Skeletal muscle cell (primary cell): ENCODE measurements around the gene STIM2.

ENCODE experiments used
- DNase-seq: peaks from one replicate; pipeline ENCODE4 v3.0.0-alpha.2; 2010; ENCODE audit warnings: low read depth
- H3K4me3 ChIP-seq: 2 replicates; pipeline ENCODE4 v1.5.1; 2011; ENCODE audit warnings: low read depth, mild to moderate bottlenecking, control low read depth, low read length, moderate library complexity

Gene STIM2

DNA sequence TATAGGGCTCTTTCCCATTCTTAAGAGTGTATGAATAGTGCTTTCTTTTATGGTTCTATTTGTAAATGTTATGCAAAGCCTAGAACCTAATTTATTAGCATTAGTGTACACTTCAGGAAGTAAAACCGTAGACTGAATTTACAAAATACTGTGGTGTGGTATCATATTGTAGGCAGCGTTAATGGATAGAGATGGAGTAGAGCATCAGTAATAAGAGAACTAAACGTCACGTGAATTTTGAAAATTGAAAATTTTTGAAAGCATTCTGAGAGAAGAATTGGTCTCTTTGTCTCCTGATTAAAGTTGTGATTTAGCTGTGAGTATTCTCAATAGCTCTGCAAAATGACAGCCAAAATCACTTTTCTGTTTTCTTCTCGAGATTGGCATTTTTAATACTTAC, 2.9 kb downstream of the STIM2 start:
- DNase-seq, result no peak
- H3K4me3 ChIP-seq, result no peak overlapping the region

DNA sequence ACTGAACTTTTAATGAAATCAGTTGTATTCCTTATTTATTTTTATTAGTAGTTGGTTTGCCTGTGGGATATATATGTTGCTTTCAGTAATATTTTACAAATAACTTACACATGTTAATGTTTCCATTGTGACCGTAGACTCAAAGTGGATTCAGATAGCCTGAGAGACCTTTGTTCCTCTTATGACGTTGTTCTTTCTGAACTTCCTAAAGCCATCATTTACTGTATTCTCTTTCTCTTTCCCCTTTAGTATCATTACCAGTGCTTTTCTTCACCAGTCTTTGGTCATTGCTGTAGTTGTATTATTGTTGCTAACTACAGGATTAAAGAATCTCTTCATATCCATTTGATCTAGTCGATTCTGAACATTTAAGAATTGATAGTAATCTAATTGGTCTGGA, 4.3 kb downstream of the STIM2 start:
- H3K4me3 ChIP-seq, result no peak overlapping the region
- DNase-seq, result no peak

DNA sequence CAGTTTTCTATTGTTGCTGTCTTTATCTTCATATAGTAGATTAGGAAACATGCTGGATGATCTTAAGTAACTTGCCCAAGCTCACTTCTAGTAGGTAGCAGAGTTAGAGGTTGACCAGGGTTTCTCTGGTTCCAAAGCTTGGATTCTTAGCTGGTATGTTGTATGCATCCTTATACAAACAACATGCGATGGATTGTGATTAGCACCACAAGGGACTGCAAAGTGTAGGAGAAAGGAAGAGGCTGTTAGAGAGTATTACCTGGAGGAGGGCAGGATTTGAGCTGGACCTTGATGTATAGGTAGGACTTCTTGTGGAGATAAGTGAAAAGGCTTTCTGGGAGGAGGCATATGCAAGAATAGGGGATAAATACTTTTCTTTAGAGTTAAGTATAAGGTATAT, 5.6 kb downstream of the STIM2 start:
- H3K4me3 ChIP-seq, result no peak overlapping the region
- no peak for DNase-seq

DNA sequence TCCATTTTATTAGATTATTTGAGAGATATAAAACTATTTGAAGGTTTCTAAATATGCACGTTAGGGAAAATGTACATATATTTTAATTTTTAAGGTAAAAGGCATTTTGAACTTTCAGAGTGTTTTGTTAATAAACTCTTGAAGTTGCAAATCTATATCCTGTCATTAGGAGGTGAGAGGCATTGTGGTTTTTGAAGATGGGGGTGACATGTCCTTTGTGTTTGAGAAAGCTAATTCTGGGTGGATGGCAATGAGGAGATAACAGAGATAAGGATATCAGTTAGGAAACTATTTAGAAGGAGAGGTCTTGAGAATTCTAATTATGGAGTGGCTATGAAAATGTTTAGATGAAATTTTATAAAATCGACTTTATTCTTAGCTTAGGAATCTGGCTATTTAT, 6.1 kb downstream of the STIM2 start:
- no peak overlapping the region for H3K4me3 ChIP-seq
- DNase-seq, result no peak

DNA sequence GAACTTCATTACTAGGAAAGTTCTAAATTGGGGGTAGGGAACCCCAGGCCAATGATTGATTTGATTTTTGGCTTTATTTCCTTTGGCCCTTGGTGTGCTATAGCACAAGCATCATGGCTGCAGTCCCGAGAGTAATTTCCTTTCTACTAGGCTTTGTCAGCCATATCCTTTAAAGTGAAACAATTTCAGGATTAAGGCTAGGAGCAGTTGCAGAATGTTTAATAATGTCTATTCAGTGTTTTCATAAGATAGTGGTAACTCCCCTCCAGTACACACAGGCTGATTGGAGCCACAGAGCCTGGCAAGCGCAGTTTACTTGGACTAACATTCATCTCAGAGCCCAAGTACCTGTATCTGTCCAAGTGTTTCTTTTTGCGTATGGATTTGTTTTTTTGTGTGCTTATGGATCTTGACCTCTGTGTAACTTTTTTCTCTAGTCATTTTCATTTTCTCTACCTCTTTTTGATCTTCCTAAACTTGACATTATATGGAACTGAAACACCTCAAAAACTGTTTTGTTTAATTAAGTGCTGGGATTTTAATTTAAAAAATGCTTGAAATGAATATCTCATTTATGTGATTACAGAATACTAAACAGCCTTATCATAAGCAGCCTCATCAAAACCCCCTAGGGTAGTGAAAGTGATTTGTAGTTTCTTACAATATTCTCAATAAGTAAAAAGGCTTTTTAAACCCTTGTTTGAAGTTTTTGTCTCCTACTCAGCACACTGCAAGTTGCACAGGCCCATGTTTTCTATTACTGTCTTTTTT, 7.5 kb downstream of the STIM2 start:
- H3K4me3 ChIP-seq, result no peak overlapping the region
- DNase-seq, result no peak

DNA sequence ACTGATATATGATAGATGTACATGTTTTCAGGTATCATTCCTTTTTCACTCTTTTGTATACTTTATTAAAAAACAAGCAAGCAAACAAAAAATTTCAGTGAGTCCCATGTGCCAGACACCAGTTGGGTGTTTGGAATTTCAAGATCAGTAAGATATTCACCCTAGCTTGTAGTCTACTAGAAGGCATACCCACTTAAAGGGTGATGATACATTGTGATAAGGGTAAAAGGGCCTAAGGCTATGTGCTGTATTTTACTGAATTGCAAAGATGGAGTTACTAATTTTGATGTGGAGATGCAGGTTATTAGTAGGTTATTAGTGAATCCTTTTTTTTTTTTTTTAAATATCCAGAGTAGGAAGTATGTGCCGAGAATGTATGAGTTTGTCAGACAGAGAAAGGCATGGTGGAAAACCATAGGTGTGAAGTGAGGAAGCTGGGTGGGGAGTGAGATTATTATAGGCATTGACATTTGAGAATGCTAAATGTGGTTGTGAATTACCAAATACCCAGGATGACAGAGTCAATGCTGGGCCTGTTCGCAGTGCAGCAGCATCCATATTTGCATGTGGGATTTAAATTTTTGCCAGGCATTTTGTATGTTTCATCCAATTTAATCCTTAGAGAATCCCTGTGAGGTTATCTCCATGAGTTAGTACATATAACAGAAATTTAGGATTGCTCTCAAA, 10.1 kb downstream of the STIM2 start:
- no peak for DNase-seq
- no peak overlapping the region for H3K4me3 ChIP-seq

DNA sequence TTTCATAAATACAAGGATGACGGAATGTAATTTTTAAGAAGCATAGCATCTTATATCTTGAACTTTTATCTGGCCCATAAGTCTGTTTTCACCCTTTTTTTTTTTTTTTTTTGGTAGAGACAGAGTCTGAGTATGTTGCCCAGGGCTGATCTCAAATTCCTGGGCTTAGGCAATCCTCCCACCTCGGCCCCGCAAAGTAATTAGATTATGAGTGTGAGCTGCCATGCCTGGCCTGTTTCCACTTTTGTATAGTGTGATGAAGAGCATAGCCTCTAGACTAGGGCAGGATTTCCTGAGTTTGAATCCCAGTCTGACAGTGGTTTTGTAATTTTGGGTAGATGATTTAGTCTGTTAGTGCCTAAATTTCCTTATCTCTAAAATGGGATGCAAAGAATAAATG, 11.0 kb downstream of the STIM2 start:
- no peak overlapping the region for H3K4me3 ChIP-seq
- no peak for DNase-seq

DNA sequence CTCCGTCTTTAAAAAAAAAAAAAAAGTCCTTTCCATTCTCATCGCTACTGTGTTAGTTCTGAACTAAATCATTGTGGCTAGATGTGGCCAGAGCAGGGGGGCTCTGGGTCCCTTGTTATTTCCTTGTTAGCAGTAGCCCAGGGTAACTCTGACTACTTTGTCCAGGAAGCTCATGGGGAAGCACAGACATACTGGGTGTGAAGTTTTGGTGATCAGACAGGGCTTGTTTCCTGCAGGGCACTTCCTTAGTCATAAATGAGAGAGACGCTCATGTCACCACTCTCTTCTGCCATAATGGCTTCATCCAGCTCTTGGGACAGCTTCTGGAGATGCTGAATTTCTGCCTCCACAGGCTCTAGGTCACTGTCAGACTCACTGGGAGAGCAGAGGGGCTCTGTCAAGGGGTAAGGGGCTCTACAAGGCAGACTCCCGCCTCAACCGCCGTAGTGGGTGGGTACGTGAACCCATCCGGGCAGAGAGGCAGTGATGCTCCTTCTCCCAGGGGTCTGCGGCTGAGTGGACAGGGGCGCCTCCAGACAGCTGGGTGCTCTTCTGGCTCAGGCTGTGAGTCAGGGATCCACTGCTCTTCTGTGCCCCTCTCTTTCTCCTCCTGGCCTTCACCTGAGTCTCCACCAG, 12.9 kb downstream of the STIM2 start:
- no peak for DNase-seq
- no peak overlapping the region for H3K4me3 ChIP-seq

DNA sequence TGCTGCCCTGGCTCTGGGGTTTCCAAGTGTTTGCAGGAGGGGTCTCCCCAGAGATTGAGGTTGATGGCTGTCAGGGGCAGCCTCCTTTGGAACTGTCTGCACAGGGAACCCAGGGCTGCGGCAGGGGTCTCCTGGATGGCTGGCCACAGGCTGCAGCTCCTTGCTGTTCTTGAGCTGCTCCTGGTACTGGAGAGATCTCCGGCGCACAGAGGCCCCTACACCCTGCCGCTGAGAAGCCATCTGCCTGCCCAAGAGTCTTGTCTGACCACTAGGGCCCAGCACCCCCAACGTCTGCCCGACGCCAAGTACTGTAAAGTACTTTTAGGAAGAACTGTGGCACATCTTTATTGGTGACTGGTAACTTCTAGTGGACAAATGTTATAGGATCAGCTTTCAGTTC, 13.5 kb downstream of the STIM2 start:
- no peak overlapping the region for H3K4me3 ChIP-seq
- DNase-seq, result no peak

DNA sequence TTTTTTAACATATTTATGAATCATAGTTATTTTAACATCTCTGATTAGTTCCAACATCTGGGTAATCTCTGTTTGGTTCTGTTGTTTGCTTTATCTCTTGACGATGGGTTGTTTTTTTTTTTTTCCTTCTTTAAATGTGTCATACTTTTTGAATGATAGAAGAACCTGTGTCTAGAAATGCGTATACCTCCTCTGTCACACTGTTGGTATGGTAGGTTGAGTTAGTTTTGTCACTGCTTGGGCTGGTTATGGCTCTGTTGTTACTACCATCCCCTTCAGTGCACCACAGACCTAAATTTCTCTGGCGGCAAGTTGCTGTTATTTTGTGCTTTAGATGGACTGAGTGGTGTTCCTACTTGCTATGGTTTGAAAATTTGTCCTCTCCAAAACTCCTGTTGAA, 16.8 kb downstream of the STIM2 start:
- no peak overlapping the region for H3K4me3 ChIP-seq
- DNase-seq, result no peak

DNA sequence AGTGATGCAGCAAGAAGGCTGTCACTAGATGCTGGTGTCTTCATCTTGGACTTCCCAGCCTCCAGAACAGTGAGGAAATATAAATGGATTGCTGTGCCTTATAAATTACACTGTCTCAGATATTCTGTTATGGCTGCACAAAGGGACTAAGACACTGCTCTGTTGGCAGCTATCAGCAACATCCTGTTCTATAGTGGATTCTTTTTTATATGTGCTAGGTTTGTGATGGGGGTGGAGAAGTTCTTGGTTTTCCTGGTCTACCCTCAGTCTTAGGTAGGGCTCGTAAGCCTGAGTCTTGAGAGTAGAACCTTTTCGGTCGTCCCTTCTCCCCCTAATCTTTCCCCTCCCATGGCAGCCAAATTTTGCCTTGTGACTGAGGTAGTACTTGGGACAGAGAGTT, 17.3 kb downstream of the STIM2 start:
- DNase-seq, result no peak
- H3K4me3 ChIP-seq, result no peak overlapping the region

DNA sequence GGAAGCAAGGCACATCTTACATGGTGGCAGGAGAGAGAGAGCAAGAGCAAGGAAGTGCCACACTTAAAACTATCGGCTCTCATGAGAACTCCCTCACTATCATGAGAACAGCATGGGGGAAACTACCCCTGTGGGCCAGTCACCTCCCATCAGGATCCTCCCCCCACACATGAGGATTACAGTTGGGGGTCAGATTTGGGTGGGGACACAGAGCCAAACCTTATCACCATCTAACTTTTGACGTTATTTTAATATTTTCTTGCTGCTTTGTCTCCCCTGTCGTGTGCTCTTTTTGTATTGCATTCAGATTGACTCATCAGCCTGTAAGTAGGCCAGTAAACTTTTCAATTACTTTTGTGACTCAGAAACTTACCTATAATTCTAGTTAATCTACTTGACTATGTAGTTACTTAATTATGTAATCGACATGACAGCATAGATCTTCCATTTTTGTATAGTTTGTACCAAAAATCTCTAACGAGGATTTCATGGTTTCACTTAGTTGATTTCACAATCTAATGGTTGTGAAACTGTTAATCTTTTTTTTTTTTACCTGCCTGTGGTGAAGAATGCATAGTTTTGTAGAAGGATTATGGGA, 18.3 kb downstream of the STIM2 start:
- DNase-seq, result no peak
- no peak overlapping the region for H3K4me3 ChIP-seq

DNA sequence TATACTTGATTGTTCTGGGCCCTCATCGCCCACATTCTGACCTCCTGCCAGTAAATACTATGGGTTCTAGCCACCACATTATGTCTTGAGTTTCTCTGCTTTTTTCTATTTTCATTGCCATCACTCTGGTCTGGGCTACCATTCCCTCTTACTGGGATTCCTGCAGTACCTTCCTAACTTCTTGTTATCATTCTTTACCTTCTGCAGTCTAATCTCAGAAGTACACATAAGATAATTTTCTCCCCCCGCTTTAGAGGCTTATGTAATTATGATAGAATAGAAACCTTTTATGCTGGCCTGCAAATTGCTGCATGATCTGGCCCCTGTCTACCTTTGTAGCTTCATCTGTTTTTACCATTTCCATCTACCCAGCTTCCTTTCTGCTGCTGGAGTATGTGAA, 19.2 kb downstream of the STIM2 start:
- no peak for DNase-seq
- no peak overlapping the region for H3K4me3 ChIP-seq

DNA sequence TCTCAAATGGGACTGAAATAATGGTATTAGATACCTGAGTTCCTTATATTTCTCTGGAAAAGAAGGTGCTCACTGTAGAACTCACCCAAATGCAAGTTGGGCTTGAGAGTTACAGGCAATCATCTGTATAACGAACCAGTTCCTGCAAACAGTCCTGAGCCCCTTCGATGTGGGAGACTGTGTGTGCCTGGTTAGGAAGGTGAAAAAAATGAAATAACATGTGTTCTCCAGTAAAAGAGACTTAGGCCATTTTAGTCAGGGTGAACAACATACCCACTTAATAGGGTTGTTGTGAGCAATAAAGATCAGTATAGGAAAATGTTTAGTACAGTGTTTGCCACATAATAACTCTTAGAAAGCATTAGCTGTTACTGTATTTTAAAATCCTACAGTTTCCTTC, 23.4 kb downstream of the STIM2 start:
- DNase-seq, result no peak
- H3K4me3 ChIP-seq, result no peak overlapping the region

DNA sequence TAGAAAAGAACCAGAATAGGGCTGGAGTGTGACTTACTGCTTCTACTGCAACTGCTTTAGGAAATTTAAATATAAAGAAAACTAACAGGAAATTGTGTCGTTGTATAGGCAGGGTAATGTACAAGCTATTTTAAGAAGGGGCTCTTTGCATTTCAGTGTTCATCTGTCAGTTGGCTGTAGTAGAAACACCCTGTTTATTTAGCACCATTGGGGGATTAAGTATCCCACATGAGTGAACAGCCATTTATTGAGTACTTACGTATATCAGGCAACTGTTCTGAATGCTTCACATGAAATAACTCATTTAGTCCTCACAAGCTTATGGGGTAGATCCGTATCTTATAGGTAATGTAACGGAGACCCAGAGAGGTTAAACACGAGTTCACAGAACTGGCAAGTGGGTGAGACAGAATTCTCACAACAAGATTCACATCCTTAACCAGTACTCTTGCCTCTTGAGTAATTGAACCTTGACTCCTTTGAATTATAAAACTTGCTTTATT, 23.9 kb downstream of the STIM2 start:
- no peak for DNase-seq
- H3K4me3 ChIP-seq, result no peak overlapping the region

DNA sequence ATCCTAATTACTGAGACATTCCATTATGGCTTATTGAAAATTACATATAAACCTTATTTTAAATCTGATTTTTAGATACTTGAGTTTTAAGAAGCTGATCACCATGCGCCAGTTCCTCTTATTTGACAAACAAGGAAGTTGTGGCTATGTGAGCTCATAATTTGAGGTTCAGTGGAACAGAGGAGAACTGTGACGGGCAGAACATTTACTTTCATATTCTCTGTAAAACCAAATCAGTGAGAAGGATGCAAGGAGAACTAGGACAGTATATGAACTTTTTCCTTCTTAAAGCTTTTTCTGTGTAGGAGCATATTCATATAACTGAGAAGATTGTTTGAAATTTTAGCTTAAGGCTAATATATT, 25.3 kb downstream of the STIM2 start:
- H3K4me3 ChIP-seq, result no peak overlapping the region
- no peak for DNase-seq

DNA sequence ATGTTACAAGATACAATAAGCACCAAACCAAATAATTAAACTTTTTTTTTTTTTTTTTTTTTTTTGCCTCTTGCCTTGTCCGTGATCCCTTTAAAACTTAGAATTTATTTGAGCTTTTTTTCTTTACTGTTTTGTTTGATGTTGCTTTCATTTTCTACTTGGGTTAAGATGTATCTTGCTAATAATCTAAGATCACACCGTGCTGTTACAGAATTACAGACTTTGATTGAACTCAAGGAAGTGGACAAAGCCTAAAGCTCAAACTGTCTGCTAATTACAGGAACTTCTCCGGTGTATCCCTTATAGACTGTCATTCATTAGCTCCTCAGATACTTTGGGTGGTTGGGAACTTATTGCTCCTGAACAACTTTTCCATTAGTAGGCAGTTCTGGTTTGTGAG, 26.5 kb downstream of the STIM2 start:
- no peak overlapping the region for H3K4me3 ChIP-seq
- DNase-seq, result no peak

DNA sequence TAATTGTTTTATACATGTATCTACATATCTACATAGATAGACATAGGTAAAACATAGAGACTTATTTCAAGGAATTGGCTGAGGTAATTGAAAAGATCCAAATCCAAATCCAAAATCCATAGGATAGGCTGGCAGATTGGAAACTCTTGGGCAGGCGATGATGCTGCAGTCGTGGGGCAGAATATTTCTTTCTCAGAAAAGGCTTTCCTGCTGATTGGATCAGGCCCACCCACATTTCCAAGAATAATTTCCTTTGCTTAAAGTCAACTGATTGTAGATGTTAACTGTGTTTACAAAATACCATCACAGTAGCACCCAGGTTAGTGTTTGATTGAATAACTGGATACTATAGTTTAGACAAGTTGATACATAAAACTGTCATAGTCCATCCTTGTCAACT, 27.2 kb downstream of the STIM2 start:
- no peak overlapping the region for H3K4me3 ChIP-seq
- DNase-seq, result no peak

DNA sequence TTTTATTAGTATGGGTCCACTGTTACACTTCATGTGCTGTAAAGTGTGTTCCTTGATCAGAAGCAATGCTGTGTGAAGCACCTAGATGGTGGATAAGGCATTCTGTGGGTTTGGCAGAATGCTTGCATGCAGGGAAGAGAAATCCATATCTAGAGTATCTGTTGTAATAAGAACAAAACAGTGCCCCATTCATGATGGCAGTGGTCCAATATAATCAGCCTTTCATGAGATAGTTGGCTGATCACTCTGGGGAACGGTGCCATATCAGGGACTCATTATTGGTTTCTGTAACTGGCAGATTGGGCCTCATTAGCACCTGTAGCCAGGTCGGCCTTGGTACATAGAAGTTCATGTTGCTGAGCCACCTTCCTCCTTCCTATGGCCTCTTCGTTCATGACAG, 28.7 kb downstream of the STIM2 start:
- no peak overlapping the region for H3K4me3 ChIP-seq

DNA sequence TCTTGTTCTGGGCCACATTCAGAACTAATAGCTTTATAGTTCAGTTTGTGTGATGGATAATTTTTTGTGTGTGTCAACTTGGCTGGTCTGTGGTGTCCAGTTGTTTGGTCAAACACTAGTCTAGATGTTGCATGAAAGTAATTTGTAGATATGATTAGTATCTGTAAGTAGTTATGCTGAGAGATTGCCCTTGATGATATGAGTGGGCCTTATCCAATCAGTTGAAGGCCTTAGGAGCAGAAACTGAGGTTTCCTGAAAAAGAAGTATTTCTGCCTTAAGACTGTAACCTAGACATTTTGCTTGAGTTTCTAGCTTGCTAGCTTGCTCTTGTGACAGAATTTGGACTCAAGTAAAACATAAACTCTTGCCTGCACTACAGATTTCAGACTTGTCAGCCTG, 30.4 kb downstream of the STIM2 start:
- DNase-seq, result no peak
- H3K4me3 ChIP-seq, result no peak overlapping the region

More for the DNA sequence above, 28.7 kb downstream of the STIM2 start:
- no peak for DNase-seq
